NCI-H2171 (cell line): Measurements from ENCODE around the gene TRPM2.
A peak's percentile ranks its signal among the peaks of the same experiment; 100 is the strongest.
"Not testable (repeated sequence)": the region's sequence is repeated elsewhere in the genome, so short reads cannot be mapped to it uniquely, and the experiment has no call there.

ENCODE experiments used
- DNase-seq: peaks from one replicate; lab custom pipeline; 2025; lab: John Stamatoyannopoulos, UW

TRPM2 gene

GRCh38 chr21:44354775-44355771 is 1.7 kb downstream of the TRPM2 start:
- DNase-seq = no peak

- DNase-seq = no peak
Measured at GRCh38 chr21:44356160-44356559, 2.7 kb downstream of the TRPM2 start.

- no peak for DNase-seq
Measured at GRCh38 chr21:44356636-44357035, 3.2 kb downstream of the TRPM2 start.

- DNase-seq = no peak
Measured at GRCh38 chr21:44357064-44357837, 3.8 kb downstream of the TRPM2 start.

- no peak for DNase-seq
Measured at GRCh38 chr21:44359396-44359795, 6.0 kb downstream of the TRPM2 start.

GRCh38 chr21:44360159-44360558 is 6.7 kb downstream of the TRPM2 start:
- no peak for DNase-seq

- not testable (repeated sequence) for DNase-seq
Measured at GRCh38 chr21:44361903-44362302, 8.5 kb downstream of the TRPM2 start.

GRCh38 chr21:44363278-44363677 is 9.9 kb downstream of the TRPM2 start:
- no peak for DNase-seq

GRCh38 chr21:44364151-44365053 is 11.0 kb downstream of the TRPM2 start:
- DNase-seq = no peak

GRCh38 chr21:44365251-44365966 is 12.0 kb downstream of the TRPM2 start:
- no peak for DNase-seq

- DNase-seq = no peak
Measured at GRCh38 chr21:44365967-44366585, 12.7 kb downstream of the TRPM2 start.

- DNase-seq = no peak
Measured at GRCh38 chr21:44366586-44367211, 13.3 kb downstream of the TRPM2 start.

GRCh38 chr21:44368711-44369446 is 15.5 kb downstream of the TRPM2 start:
- peak; percentile 50 for DNase-seq

GRCh38 chr21:44370027-44370735 is 16.8 kb downstream of the TRPM2 start:
- peak; percentile 26 for DNase-seq

GRCh38 chr21:44370786-44371410 is 17.5 kb downstream of the TRPM2 start:
- no peak for DNase-seq

GRCh38 chr21:44371596-44371995 is 18.2 kb downstream of the TRPM2 start:
- DNase-seq = no peak

- no peak for DNase-seq
Measured at GRCh38 chr21:44372616-44373015, 19.2 kb downstream of the TRPM2 start.

GRCh38 chr21:44374601-44375280 is 21.3 kb downstream of the TRPM2 start:
- no peak for DNase-seq
